ENCODE results near the gene SIPA1L3.

DNA sequence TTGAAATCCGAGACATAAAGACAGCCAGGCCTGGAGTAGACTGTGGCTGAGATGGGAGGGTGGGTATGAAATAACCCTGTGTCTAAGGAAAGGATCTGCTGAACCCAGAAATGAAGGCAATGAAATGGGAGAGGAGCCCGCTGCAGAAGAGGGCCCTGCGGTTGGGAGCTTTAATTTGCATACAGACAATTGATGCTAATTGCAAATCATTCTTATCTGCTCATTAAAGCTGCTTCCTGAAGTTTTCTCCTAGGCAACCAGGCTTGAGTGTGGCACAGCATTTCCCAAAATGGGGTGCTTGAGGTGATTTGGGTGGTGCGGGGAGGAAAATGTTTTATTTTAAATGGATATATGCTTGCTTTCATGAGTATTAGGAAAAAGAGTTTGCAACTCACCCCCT is 261.6 kb downstream of the SIPA1L3 start:
- TF ChIP-seq, protein P1, sequence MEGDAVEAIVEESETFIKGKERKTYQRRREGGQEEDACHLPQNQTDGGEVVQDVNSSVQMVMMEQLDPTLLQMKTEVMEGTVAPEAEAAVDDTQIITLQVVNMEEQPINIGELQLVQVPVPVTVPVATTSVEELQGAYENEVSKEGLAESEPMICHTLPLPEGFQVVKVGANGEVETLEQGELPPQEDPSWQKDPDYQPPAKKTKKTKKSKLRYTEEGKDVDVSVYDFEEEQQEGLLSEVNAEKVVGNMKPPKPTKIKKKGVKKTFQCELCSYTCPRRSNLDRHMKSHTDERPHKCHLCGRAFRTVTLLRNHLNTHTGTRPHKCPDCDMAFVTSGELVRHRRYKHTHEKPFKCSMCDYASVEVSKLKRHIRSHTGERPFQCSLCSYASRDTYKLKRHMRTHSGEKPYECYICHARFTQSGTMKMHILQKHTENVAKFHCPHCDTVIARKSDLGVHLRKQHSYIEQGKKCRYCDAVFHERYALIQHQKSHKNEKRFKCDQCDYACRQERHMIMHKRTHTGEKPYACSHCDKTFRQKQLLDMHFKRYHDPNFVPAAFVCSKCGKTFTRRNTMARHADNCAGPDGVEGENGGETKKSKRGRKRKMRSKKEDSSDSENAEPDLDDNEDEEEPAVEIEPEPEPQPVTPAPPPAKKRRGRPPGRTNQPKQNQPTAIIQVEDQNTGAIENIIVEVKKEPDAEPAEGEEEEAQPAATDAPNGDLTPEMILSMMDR (IDR thresholded peaks at IDR 0.05 in 4 of 5, conservative IDR thresholded peaks at IDR 0.05 in 1 of 5) = no peak
- no peak for TF ChIP-seq POLR2A (IDR thresholded peaks at IDR 0.05)
